Measurements from ENCODE around the gene TNFAIP8.

Gene TNFAIP8

DNA sequence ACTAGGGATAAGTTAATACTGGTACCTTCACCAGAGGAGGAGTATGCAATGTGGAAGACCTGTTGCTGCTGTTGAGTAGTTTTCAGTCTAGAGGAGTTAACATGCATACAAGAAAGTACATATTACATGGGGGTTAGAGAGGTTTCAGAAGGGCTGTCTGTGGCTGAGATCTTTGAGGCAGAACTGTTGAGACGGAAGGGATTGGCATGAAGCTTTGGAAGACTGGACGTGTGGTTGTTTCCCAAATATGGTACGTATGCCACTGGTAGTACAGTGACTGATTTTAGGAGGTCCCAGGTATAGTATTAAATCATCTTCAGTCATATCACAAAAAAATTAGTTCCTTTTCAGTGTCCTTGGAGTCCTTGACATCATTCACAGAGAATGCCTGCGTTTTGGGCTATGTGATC lies 17.6 kb downstream of the TNFAIP8 start:
- no peak for DNase-seq

DNA sequence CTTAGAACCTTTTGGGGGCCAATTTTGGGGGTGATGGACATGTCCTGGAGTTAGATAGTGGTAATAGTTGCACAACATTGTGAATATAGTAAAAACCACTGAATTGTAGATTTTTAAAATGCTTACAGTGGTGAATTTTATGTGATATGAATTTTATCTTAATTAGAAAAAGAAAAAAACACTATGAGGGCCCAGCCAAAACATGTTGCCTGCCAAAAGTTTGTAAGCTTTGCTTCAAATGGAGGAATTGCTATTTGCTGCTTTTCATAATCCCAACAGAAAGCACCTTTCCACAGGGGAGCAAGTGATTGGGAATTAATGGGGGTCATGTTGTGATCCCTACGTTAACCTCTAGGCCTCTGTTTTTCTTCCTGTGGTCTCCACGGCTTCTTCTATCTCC lies 19.1 kb downstream of the TNFAIP8 start:
- DNase-seq: no peak

DNA sequence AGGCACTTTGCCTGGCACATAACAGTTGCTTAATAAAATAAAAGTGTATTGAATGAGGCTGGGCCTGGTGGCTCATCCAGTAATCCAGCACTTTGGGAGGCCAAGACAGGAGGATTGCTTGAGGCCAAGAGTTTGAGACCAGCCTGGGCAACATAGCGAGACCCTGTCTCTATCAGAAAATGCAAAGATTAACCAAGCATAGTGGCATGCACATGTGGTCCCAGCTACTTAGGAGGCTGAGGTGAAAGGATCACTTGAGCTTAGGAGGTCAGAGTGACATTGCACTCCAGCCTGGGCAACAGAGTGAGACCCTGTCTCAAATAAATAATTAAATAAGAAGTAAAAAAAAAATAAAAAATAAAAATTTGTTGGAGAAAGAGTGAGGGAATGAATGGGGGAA lies 21.2 kb downstream of the TNFAIP8 start:
- no peak for DNase-seq

DNA sequence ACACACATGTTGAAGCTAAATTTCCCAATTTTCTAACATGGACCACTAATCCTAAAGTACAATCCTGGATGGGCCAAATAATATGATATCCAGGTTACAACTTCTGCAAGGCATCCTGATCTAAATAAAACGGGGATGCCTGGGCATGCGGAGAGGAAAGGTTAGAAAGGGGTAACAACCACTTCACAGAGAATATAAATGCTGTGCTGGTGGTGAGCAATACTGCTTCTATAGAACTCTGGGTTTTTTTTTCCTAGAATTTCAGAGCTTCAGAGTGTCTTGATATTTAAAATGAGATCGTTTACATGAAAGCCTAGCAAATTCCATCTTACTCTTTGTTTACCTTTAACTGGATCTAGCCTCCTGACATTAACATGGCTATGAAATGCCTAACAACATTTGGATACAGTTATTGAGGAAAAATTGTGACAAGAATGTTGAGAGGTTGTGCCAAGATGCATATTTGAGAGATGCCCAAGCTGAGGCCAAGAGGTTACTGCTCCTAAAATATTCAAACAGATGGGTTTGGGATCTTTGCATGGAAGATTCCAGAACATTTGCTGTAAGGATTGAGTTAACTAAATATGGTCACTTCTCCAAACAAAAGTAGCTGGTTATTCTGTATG lies 22.4 kb downstream of the TNFAIP8 start:
- no peak for DNase-seq

DNA sequence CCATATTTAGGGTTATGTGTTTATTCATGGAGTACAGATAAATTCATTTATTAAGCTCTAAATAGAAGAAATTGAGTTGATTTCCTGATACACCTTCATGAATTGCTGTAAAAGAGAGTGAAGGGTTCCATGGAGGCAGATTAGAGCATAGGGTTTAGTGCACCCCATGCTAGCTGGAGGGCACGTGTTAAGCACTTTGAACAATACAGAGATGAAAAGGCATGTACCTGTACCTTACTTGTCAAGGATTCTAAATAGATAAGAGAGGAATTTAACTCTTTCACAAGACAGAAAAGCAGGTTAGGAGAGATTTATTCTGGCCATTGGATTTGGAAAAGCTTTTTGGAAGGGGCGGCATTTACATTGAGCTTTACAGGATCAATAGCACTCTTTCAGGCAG lies 23.3 kb downstream of the TNFAIP8 start:
- DNase-seq: no peak

DNA sequence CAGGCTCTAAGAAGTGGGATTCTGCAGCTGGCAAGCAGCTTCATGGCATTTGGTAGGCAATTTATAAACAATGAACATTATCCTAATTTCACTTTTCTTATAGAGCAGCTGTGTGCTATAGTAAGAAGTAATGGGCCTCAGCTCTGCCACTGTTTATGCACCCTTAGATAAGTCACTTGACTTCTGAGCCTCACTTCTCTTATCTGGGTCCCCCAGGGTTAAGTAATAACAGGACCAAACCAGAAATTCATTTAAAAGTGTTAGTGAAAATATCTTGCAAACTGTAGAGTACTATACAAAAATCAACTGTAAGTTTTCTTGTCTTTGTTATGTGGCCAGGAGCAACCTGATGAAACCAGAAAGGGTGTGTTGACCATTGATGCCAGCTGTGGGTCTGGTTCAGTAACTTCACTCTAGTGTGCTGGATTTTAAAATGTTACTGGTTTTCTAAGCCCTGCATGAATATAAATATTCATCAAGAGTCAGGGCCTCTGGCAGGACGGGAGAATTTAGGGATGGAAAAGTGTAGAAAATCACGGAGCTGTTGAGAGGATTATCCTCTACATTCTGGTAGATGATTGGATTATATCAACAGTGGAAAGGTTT lies 24.2 kb downstream of the TNFAIP8 start:
- DNase-seq: peak; percentile 29

DNA sequence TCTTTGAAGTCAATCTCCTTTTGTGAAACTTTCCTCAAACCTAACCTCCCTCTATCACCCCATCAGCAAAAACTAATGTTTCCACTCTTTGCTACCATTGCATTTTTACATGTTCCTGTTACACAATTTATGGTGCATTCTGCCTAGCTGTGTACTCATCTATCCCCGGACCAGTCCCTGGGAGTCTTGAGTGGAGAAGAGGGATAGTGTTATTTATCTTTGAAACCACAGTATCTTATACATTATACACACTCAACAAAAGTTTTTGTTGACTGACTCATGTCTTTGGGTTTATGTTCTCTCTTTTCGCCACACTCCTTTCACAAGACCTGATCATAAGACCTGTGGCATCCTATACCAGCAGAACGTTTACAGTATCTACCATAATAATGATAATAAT lies 26.4 kb downstream of the TNFAIP8 start:
- DNase-seq: peak; percentile 69

DNA sequence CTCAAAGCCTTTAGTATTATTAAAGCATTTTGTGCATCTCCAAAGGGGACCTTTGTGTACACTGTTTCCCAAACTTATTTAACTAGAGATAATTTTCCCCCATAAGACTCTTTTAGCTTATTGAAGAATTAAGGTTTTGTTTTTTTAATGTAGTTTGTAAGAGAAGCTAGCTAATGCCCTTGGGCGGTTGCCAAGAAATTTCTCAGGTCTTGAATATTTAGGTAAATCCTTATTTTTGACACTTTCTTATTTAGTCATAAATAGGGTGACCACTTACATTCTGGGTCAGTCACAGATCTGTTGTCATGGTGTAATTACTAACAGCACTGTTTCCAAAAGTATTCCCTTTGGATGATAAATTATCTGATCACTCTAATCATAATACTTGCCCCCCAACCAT lies 27.2 kb downstream of the TNFAIP8 start:
- no peak for DNase-seq

DNA sequence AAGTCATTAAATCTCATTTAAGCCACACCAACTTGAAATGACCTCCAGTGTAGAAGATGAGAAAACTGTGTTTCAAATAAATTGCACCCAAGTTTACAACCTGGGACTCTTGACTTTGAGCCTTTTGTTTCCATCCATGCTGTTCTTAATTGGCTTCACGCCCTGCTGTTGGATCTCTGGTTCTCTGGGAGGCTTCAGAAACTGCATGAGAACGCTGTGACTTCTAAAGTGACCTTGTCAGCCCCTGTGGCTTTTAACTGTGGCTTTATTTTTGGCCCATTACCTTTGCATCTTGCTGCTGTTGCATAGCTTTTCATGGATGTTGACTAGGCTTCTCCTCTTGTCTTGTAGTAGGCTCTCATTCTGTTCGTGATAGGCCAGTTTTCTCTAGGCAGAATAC lies 29.3 kb downstream of the TNFAIP8 start:
- DNase-seq: no peak

DNA sequence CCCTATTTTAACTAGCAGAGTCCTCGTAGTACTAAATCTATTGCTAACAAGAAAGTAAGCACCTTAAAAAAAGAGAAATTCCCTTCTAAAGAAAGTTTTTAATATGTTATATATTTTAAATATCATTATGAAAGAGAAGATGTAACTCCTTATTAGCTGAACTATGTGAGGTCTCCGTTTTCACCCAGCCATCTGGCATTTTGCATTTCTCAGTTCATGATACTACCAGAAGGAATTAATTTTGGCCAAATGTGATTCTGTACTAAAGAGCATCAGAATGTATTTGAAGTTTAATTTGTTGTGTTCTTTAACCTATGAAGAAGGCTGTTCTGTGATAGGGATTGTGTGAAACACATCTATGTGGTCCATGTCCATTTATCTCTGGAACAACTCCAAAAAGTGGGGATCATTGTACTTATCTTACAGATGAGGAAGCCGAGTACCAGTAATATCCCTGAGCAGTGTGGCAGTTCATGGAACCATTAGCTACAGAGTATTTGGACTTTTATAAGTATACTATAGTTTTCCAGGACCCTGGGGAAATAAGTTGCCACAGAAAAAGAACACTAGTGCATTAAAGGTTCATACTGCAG lies 29.8 kb downstream of the TNFAIP8 start:
- DNase-seq: no peak

DNA sequence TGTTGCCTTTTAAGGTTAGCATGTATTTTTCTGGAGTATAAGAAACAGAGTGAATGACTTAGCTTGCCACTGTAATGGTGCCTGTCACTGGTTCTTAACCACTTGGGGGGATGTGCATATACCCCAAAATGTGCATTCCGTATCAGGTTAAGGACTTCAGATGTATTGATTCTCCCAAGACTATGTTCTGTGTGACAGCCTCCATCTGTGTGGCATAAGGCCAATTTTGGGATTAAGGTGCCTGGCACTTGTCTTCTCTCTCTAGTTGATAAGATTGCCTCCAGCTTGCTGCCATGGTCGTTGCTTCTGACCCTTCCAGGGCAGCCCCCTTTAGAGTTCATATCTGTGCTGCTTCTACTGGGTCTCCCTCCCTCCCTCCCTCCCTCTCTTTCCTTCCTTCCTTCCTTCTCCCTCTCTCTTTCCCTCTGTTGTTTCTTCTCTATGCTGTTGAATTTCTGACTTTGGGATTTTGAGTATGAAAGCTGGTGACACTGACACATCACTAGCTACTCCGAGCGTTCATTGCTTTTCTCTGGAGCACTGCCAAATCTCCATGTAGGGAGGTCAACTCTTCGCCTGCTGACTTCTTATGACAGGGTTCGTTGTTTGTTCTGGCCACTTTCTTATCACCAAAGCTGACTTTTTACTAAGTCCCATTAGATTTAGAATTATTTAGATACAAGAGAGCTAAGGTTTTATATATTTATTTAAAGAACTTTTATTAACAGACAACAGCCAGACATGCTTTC lies 31.0 kb downstream of the TNFAIP8 start:
- DNase-seq: no peak

DNA sequence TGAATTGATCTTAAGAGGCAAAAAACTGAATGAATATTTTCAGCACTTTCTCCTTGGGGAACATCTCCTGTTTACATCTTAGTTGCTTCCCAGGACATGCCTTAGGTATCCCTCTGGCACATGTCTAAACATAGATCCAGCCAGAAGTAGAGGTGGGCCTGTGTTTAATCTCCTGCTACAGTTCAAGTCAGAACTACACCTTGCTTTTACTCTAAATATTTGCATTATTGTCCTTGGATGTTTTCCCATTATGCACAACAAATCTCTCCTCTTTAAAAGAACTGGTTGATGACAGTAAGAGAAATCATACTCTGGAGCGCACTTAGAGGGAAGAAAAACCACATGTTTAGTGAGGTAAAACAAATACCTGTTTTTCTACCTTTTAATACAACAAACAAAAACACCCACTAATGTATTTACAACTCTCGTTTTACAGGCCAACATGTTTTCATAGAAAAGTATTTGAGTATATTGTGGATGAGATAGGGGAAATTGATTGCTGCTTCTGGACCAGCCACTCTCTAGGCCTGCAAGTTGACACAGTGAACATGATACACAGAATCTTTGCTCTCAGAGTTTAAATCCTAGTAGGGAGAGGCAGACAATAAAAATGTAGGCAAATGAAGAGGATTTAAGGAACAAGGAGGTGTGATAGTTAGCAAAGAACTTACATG lies 32.3 kb downstream of the TNFAIP8 start:
- no peak for DNase-seq

DNA sequence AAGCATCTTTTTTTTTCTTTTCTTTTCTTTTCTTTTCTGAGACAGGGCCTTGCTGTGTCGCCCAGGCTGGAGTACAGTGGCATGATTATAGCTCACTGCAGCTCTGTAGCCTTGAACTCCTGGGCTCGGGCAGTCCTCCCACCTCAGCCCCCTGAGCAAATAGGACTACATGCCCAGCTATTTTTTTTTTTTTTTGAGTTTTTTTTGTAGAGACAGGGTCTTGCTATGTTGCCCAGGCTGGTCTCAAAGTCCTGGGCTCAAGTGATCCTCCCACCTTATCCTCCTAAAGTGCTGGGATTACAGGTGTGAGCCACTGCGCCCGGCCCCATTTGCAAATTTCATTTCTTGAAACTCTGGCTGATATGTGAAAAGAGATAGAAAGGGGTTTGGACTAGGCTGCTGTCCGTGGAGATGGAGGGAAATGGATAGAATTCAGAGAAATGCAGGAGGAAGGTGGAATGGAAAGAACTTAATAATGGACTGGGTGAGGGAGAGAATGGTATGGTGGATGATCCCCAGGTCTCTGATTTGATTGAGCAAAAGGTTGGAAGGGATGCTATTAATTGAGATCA lies 32.9 kb downstream of the TNFAIP8 start:
- DNase-seq: no peak

DNA sequence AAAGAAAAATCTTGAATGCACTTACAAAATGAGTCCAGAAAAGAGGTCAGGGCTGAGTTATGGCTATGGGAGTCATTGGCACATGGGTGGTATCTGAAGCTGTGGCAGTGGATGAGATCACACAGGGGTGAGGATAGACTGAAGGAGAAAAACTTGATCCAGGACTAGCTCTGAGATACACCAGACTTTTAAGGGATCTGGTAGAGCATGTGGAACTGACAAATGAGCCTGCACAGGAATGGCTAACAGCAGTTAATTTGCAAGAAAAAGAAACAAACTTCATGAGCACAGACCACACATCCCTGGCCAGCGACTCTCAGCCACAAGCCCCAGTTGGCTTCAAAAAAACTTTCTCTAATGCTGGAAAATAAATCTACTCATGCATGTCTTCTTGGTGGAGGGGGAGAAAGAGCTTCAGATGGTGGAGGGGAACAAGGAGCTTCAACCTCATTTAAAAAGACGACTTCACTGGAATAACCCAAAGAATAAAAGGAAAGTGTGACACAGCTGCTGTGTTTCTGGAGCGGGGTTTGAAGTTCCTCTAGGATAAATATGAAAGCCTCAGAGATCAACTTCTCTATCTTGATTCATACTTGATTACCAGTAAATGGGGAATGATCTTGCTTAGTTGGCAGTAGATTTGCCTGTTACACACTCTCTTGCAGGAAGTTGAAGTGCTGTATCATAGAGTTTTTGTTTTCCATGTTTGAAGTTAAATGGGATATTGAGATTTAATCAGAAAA lies 33.6 kb downstream of the TNFAIP8 start:
- DNase-seq: peak; percentile 66

DNA sequence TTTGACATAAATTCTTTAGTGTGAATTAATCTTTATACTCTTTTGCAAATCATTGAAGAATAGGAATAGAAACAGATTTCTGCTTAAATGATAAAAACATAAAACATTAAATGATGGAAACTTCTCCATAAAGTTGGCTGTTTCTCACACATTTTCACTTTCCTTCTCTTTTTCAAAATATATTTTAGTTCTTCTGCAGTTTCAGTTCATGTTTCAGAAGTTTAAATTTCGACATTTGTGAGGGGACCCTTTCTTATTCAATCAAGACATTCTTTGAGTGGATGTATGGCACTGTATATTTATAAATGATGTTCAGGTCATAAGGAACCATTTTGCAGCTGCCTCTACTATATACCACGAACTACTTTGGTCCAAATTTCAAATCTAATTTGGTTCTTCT lies 34.6 kb downstream of the TNFAIP8 start:
- DNase-seq: peak; percentile 73

DNA sequence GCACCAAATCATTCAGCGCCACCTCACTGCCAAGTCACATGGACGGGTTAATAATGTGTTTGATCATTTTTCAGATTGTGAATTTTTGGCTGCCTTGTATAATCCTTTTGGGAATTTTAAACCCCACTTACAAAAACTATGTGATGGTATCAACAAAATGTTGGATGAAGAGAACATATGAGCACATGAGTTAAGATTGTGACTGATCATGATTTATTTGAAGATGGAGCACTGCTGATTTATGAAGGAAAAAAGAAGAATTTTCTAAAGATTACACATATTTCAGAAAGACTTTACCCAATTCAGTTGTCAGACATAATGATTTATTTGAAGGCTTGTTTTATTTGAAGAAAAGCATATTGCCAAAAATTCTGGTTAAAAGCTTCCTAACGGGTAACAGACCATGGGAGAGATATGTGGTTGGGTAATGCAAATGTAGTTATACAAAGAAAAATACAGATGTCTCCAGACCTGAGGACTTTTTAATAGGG lies 37.4 kb downstream of the TNFAIP8 start:
- DNase-seq: no peak

DNA sequence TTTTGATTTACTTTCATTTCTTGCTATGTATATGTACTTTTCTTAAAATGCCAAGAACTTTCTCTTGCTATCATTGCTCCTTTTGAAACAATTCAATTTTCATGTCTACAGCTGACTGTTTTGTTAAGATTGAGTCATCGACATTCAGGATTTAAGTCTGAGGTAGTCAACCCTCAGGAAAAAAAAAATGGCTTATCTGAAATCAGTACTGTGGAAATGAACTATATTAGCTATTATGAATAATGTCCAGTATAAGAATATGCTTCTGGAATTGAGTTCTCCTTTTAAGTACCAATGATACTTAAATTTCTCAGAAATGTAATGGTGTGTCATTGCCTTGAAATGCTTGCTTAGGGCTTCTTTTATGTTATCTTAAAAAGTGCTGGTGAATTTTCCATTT lies 37.9 kb downstream of the TNFAIP8 start:
- DNase-seq: peak; percentile 28

DNA sequence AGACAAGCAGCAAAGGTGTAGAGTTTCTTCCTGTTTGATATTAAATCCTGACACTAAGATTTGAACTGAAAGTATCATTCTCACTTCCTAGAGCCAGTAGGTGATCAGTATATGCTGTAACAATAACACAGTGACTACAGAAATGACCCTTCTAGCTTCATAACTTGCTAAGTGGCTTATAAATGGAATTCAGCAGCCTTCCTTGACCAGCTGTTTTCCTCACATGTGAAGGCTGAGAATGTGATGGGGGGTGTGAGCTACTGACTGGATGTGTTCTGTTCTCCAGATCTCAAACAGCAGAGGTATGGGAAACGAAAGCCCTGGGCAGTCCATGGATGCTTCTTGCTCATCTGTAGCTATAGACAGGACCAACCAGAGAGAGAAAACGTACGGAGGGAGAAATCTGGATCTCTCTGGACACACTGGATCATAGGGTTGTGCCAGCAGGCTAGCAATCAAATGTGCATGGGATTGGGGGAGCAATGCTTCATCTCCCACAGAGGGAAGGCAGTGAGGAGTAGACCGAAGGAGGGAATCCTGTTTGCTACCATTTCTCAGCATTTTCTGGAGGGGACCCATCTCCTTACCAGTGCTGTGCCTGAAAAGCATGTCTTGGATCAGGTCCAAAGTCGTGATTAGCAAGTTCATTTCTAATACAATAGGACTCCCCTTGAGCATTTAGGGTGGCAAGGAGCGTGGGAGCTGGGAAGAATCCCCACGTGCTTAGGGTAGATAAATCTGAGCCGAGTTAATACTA lies 39.4 kb downstream of the TNFAIP8 start:
- no peak for DNase-seq

DNA sequence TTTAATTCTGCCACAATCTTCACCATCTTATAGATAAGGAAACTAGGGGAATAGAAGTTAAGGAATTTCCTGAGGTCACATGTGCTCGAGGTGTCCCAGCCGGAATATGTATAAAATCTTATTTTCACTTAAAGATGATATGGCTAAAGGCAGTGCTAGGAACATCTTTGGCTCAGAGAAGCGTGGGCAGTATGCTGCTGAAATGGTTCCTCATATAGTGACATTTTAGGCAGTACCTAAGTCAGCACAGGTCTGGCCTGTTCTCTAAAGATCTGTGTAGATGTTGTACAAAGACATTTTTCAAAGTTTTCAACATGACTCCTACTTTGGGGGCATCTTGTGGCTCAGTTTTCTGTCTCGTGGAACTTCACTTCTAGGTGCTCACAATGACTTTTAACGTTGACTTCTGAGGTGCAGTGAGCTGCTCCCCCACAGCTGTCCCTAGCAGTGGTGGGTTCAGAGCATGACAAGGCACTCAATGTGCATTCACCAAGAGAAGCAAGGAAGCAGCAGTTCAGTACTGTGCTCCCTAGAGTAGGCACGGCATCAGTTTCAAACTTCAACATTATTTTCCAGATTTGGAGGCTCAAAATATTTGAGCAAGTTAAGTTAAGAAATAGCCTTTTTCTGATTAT lies 40.3 kb downstream of the TNFAIP8 start:
- DNase-seq: no peak

DNA sequence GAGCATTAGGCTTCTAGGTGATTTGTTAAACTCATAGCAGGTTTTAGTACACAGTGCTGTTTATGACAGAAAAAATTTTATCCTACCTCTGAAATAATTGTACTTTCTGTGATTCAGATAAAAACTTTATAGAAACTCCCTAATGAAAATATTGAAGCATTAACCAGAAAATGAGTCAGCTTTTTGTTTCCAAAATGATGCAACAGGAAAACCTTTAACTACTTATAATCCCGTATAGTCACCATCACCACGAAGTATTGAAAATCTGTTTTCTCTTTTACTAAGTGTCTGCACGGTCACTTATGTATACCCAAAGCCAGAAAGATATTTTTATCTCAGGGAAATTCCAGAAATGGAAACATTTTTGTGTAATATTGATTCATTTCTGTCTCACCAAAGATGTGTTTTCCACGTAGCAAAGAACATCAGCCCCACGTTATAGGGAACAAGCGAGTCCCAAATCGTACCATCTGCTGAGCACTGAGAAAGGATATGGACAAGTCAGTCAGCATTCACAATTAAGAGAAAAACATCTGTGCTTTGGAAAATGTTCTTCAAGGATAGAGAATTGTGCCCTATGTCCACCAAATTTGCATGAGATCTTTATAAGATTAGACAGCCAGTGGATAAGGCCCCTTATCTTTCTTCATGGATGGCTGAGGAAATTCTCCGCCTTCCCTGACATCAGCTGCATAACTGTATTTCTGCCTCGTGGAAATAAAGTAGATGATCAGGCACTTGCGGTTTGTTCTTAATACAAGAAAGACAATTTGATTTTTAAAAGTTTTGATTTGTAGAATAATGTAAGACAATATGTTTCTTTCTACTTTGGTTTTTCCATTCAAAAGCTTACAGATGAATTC lies 41.9 kb downstream of the TNFAIP8 start:
- DNase-seq: peak; percentile 98
